ENCODE data around the gene SOBP. TPM values are rescaled to one million over a fixed set of nuclear protein-coding genes. Genes with fewer than 3 reads are reported as not detected.

Gene SOBP, protein sequence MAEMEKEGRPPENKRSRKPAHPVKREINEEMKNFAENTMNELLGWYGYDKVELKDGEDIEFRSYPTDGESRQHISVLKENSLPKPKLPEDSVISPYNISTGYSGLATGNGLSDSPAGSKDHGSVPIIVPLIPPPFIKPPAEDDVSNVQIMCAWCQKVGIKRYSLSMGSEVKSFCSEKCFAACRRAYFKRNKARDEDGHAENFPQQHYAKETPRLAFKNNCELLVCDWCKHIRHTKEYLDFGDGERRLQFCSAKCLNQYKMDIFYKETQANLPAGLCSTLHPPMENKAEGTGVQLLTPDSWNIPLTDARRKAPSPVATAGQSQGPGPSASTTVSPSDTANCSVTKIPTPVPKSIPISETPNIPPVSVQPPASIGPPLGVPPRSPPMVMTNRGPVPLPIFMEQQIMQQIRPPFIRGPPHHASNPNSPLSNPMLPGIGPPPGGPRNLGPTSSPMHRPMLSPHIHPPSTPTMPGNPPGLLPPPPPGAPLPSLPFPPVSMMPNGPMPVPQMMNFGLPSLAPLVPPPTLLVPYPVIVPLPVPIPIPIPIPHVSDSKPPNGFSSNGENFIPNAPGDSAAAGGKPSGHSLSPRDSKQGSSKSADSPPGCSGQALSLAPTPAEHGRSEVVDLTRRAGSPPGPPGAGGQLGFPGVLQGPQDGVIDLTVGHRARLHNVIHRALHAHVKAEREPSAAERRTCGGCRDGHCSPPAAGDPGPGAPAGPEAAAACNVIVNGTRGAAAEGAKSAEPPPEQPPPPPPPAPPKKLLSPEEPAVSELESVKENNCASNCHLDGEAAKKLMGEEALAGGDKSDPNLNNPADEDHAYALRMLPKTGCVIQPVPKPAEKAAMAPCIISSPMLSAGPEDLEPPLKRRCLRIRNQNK
- 10 to 100 TPM; 14.8 to 27.6 (median 23.2) TPM for total RNA-seq
- 10 to 100 TPM in 1 of 3 donors, 1 to 10 TPM in 2; 5.7 to 24.4 (median 8.9) TPM for polyA plus RNA-seq
- long read RNA-seq, donor 1, partial matches to known transcripts = 15 of 22 reads
- long read RNA-seq, donor 1, other reads (novel, unspliced or antisense) = 7 of 22 reads
- long read RNA-seq, donor 2, full-length matches to known transcripts = 1 of 59 reads
- long read RNA-seq, donor 2, partial matches to known transcripts = 33 of 59 reads
- long read RNA-seq, donor 2, other reads (novel, unspliced or antisense) = 25 of 59 reads

DNA sequence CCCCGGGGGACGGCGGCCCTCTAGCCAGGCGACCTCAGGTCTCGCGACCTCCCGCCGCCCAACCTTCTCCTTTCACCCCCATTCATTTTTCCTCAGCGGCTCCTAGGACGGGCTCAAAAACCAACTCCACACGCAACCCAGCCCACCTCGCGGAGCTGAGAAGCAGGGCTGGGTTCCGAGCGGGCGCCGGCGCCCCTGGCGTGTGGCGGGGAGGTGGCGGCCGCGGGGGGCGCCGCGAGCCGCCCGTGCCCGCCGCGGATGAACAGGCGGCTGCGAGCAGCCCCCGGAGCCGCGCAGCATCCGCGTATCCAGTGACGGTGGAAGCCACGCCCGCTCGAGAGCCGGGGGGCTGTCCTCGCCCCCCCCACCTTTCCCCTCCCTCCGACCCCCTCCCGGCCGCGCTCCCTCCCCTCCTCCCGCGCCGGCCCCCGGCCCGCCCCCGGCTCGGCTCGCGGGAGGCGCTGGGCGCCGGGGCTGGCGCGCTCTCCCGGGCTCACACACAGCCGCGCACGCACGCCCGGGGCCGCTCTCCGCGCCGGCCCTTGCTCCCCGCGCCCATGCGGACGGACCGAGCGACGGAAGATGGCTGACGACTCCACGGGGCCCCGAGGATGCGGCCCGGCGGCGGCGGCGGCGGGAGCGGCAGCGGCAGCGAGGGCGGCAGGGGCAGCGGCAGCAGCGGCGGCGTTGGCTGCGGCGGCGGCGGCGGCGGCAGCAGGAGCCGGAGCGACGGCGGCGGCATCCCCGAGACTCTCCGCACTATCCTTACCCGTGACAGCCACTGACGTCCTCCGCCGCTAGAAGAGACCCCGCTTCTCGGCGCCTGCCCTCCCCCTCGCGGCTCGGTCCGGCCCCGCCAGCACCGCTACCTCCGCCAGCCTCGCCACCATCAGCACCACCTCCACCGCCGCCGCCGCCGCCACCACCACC is at the start of gene SOBP:
Gene SOBP, plus strand, starts transcription at position 482 of the 930 bp plus-strand sequence. CDS start 500 bp downstream, outside the sequence.
- Histone ChIP-seq H3K4me3 (peak within 1 kb of the TSS; percentile 77), H3K27ac (peak within 1 kb of the TSS; percentile 82), H3K9me3 (no peaks in the 10 kb centered on the region), H3K36me3 (ENCODE audit: insufficient read depth in 1 of 2, low read depth in 1 of 2) (no peaks in the 10 kb centered on the region), H3K4me1 (peaks cover 19% of the 10 kb centered on the region), H3K27me3 (ENCODE audit: insufficient read depth in 3 of 3, low read length in 2 of 3) (peaks cover 0 to 4% (median 0%) of the 10 kb centered on the region in 3 donors)
- ATAC-seq = peak; percentile 42 to 66 (median 55)
- DNase-seq = peak; percentile 77 to 87
- intact Hi-C loops (cut with DNase I) = loop anchor here (5.0 kb wide), 4 partner anchors 33 to 172 kb away; partner anchors contain the start of gene PDSS2 (in 1 of the 2)
- 0 to 1% (median 1%) methylated on average over 45 to 127 of the region's 130 CpGs for WGBS, 3 donors
- TF ChIP-seq, protein P1, sequence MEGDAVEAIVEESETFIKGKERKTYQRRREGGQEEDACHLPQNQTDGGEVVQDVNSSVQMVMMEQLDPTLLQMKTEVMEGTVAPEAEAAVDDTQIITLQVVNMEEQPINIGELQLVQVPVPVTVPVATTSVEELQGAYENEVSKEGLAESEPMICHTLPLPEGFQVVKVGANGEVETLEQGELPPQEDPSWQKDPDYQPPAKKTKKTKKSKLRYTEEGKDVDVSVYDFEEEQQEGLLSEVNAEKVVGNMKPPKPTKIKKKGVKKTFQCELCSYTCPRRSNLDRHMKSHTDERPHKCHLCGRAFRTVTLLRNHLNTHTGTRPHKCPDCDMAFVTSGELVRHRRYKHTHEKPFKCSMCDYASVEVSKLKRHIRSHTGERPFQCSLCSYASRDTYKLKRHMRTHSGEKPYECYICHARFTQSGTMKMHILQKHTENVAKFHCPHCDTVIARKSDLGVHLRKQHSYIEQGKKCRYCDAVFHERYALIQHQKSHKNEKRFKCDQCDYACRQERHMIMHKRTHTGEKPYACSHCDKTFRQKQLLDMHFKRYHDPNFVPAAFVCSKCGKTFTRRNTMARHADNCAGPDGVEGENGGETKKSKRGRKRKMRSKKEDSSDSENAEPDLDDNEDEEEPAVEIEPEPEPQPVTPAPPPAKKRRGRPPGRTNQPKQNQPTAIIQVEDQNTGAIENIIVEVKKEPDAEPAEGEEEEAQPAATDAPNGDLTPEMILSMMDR (IDR thresholded peaks at IDR 0.05) = no peak

DNA sequence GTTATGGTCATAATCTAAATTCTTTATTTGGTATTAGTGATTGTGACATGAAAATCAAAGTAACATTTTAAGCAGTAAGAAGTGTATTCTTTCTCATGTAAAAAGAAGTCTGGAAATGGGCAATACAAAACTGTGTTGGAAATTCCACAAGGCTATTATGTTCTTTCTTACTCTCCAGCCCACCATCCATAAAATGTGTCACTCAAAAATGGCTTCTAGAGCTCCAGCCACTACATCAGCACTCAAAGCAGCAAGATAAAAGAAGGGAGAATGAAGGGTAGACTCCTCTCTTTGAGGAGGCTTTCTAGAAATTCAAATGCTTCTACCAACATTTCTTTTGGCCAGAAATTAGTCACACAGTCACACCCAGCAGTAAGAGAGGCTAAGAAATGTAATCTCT is 49.0 kb upstream of the SOBP start:
- Histone ChIP-seq H3K36me3 (ENCODE audit: insufficient read depth in 1 of 2, low read depth in 1 of 2) (no peaks in the 10 kb centered on the region), H3K27me3 (ENCODE audit: insufficient read depth in 3 of 3, low read length in 2 of 3) (no peaks in the 10 kb centered on the region), H3K4me1 (peaks cover 23% of the 10 kb centered on the region), H3K27ac (no peak overlapping the region), H3K9me3 (no peaks in the 10 kb centered on the region), H3K4me3 (no peak overlapping the region)
- intact Hi-C loops (cut with DNase I) = no loop called here
- TF ChIP-seq, protein P1 (IDR thresholded peaks at IDR 0.05) = no peak
- DNase-seq (no peak), ATAC-seq (no peak)

DNA sequence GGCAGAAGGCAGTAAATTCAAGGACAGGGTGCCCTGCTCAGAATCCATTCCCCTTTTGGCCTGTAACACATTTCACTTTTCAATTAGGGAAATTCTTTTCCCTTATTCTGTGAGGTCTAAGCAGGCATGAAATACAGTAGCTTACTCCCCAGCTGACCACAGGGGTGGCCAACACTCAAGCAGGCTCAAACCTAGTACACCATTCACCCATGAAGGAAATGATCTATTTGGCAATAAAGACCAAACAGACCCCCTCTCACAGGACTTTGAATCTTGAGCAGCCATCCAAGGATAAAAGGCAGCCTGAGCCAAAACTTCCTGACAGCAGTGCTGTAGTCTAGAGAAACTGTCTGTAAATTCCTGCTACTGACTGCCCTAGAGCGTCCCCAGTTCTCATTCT is 48.2 kb upstream of the SOBP start:
- Histone ChIP-seq H3K4me3 (no peak overlapping the region), H3K27ac (no peak overlapping the region), H3K27me3 (ENCODE audit: insufficient read depth in 3 of 3, low read length in 2 of 3) (no peaks in the 10 kb centered on the region), H3K36me3 (ENCODE audit: insufficient read depth in 1 of 2, low read depth in 1 of 2) (no peaks in the 10 kb centered on the region), H3K4me1 (peaks cover 23% of the 10 kb centered on the region), H3K9me3 (no peaks in the 10 kb centered on the region)
- TF ChIP-seq, protein P1 (IDR thresholded peaks at IDR 0.05) = no peak
- DNase-seq (no peak), ATAC-seq (no peak)
- 95 to 97% (median 97%) methylated on average over 1 of the region's 1 CpG for WGBS, 3 donors
- intact Hi-C loops (cut with DNase I) = no loop called here
